Astrocyte (in vitro differentiated cells and primary cell): ENCODE measurements around the gene LRRC7. TPM values are rescaled to one million over a fixed set of nuclear protein-coding genes. Genes with fewer than 3 reads are reported as not detected.

Experiments
- DNase-seq: peaks from one replicate; pipeline ENCODE4 v3.0.0-alpha.2; 2010; ENCODE audit warnings: low read depth
- FAIRE-seq: peaks from 2 replicates; lab custom pipeline; 2011; peaks lifted over from hg19 to GRCh38; lab: Jason Lieb, UNC
- H2AFZ ChIP-seq: 2 replicates; pipeline ENCODE4 v1.6.0; 2012; ENCODE audit warnings: low read depth, low read length, inconsistent platforms
- H3K27ac ChIP-seq: 2 replicates; pipeline ENCODE4 v1.5.1; 2011; ENCODE audit warnings: low read depth, low read length, inconsistent platforms
- H3K27me3 ChIP-seq: 2 replicates; pipeline ENCODE4 v1.6.0; 2011; ENCODE audit warnings: low read length, inconsistent platforms; ENCODE audit not compliant: insufficient read depth
- H3K36me3 ChIP-seq: 2 replicates; pipeline ENCODE4 v1.5.1; 2011; ENCODE audit warnings: low read length, inconsistent platforms; ENCODE audit not compliant: insufficient read depth
- H3K4me1 ChIP-seq: 2 replicates; pipeline ENCODE4 v1.5.1; 2011; ENCODE audit warnings: low read length, inconsistent platforms; ENCODE audit not compliant: insufficient read depth
- H3K4me2 ChIP-seq: 2 replicates; pipeline ENCODE4 v1.6.0; 2012; ENCODE audit warnings: low read length, inconsistent platforms
- H3K4me3 ChIP-seq: 2 replicates; pipeline ENCODE4 v1.5.1; 2011; ENCODE audit warnings: low read depth, mild to moderate bottlenecking, low read length, inconsistent platforms; ENCODE audit not compliant: insufficient read depth
- H3K79me2 ChIP-seq: 2 replicates; pipeline ENCODE4 v1.6.0; 2012; ENCODE audit warnings: mild to moderate bottlenecking, low read length, inconsistent platforms; ENCODE audit not compliant: insufficient read depth
- H3K9ac ChIP-seq: 2 replicates; pipeline ENCODE4 v1.6.0; 2012; ENCODE audit warnings: mild to moderate bottlenecking, low read length, inconsistent platforms
- H3K9me3 ChIP-seq: 2 replicates; pipeline ENCODE4 v1.5.1; 2012; ENCODE audit warnings: low read depth, mild to moderate bottlenecking, low read length, inconsistent platforms; ENCODE audit not compliant: insufficient read depth
- H4K20me1 ChIP-seq: 2 replicates; pipeline ENCODE4 v1.6.0; 2012; ENCODE audit warnings: low read length, inconsistent platforms; ENCODE audit not compliant: insufficient read depth
- H3K27ac Mint-ChIP-seq: one replicate; pipeline ENCODE4 v1.8.0; 2021; ENCODE audit warnings: mild to moderate bottlenecking, mixed read lengths; ENCODE audit not compliant: unreplicated experiment
- H3K27me3 Mint-ChIP-seq: one replicate; pipeline ENCODE4 v1.8.0; 2021; ENCODE audit warnings: low read depth, mixed read lengths; ENCODE audit not compliant: unreplicated experiment
- H3K36me3 Mint-ChIP-seq: one replicate; pipeline ENCODE4 v1.8.0; 2021; ENCODE audit warnings: low read depth, mixed read lengths; ENCODE audit not compliant: unreplicated experiment
- H3K4me1 Mint-ChIP-seq: one replicate; pipeline ENCODE4 v1.8.0; 2021; ENCODE audit warnings: low read depth, mixed read lengths; ENCODE audit not compliant: unreplicated experiment
- H3K4me3 Mint-ChIP-seq: one replicate; pipeline ENCODE4 v1.8.0; 2021; ENCODE audit warnings: mild to moderate bottlenecking, moderate library complexity, mixed read lengths; ENCODE audit not compliant: unreplicated experiment
- H3K9me3 Mint-ChIP-seq: one replicate; pipeline ENCODE4 v1.8.0; 2021; ENCODE audit warnings: mild to moderate bottlenecking, mixed read lengths; ENCODE audit not compliant: unreplicated experiment
- EZH2 ChIP-seq: IDR thresholded peaks from 2 replicates; pipeline ENCODE4 v1.6.1; 2012; ENCODE audit warnings: mild to moderate bottlenecking, low read length, inconsistent platforms; ENCODE audit not compliant: insufficient read depth
- total RNA-seq: library from RNA; stranded (reverse); gene quantifications from 2 replicates; pipeline ENCODE4 v1.2.1, GENCODE V29; 2021
- TF ChIP-seq, protein P1 (sequence below): IDR thresholded peaks from 2 replicates; pipeline ENCODE4 v1.5.1; 2011; ENCODE audit warnings: low read depth, mild to moderate bottlenecking, inconsistent platforms, low read length, moderate library complexity; ENCODE audit not compliant: insufficient read depth

Gene LRRC7
- total RNA-seq, 1 donor from 2014 or later, result 0.27 TPM

DNA sequence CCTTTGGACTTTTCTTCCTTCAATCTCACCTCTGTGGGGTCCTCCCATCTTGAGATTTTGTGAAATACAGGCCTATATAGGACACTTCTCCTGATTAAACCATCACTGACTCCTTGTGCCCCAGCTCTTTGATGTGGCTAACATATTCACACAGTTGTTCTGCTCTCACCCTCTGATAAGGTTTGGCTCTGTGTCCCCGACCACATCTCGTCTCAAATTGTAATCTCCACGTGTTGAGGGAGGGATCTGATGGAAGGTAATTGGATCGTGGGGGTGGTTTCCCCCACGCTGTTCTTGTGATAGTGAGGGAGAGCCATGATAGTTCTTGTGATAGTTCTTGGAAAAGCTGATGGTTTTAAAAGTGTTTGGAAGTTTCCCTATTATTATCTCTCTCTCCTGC lies 19.7 kb downstream of the LRRC7 start:
- TF ChIP-seq EZH2, result no peak
- TF ChIP-seq, protein P1, sequence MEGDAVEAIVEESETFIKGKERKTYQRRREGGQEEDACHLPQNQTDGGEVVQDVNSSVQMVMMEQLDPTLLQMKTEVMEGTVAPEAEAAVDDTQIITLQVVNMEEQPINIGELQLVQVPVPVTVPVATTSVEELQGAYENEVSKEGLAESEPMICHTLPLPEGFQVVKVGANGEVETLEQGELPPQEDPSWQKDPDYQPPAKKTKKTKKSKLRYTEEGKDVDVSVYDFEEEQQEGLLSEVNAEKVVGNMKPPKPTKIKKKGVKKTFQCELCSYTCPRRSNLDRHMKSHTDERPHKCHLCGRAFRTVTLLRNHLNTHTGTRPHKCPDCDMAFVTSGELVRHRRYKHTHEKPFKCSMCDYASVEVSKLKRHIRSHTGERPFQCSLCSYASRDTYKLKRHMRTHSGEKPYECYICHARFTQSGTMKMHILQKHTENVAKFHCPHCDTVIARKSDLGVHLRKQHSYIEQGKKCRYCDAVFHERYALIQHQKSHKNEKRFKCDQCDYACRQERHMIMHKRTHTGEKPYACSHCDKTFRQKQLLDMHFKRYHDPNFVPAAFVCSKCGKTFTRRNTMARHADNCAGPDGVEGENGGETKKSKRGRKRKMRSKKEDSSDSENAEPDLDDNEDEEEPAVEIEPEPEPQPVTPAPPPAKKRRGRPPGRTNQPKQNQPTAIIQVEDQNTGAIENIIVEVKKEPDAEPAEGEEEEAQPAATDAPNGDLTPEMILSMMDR, result no peak
- Mint-ChIP-seq H3K36me3 (no peaks in the 10 kb centered on the region), H3K4me1 (no peaks in the 10 kb centered on the region), H3K9me3 (no peaks in the 10 kb centered on the region), H3K27ac (no peak overlapping the region), H3K4me3 (no peak overlapping the region), H3K27me3 (no peaks in the 10 kb centered on the region)
- H3K79me2 ChIP-seq, result no peaks in the 10 kb centered on the region
- H3K9ac ChIP-seq, result no peak overlapping the region
- DNase-seq (no peak), FAIRE-seq (no peak)
- no peak overlapping the region for H3K4me2 ChIP-seq
- H3K4me3 ChIP-seq, result no peak overlapping the region
- H3K27me3 ChIP-seq, result no peaks in the 10 kb centered on the region
- no peaks in the 10 kb centered on the region for H3K36me3 ChIP-seq
- no peaks in the 10 kb centered on the region for H3K4me1 ChIP-seq
- H4K20me1 ChIP-seq, result no peaks in the 10 kb centered on the region
- no peak overlapping the region for H2AFZ ChIP-seq
- H3K9me3 ChIP-seq, result no peaks in the 10 kb centered on the region
- H3K27ac ChIP-seq, result no peak overlapping the region

DNA sequence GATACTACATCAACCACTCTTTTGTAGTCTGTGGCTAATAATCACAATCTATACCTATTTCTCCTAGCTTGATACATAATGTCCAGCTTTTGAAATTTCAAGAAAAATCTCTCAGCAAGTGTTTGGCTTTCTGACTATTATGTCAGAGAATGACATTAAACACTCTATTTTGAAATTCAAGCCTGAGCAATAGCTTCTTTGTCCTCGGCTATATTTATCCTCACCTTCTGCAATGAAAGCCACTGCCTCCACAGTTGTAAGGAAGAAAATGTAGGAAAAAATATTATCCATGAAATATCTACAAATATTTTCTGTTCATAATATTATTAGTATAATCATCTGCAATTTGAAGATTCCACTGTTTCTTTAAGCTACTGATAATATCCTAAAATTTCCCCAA lies 22.1 kb downstream of the LRRC7 start:
- Mint-ChIP-seq H3K27me3 (no peaks in the 10 kb centered on the region), H3K9me3 (no peaks in the 10 kb centered on the region), H3K27ac (no peak overlapping the region), H3K4me3 (no peak overlapping the region), H3K4me1 (no peaks in the 10 kb centered on the region), H3K36me3 (no peaks in the 10 kb centered on the region)
- Histone ChIP-seq H4K20me1 (no peaks in the 10 kb centered on the region), H2AFZ (no peak overlapping the region), H3K36me3 (no peaks in the 10 kb centered on the region), H3K4me1 (no peaks in the 10 kb centered on the region), H3K9ac (no peak overlapping the region), H3K79me2 (no peaks in the 10 kb centered on the region), H3K9me3 (no peaks in the 10 kb centered on the region), H3K27me3 (no peaks in the 10 kb centered on the region), H3K4me2 (no peak overlapping the region), H3K27ac (no peak overlapping the region), H3K4me3 (no peak overlapping the region)
- no peak for DNase-seq
- TF ChIP-seq, protein P1, result no peak
- no peak for TF ChIP-seq EZH2
- no peak for FAIRE-seq

DNA sequence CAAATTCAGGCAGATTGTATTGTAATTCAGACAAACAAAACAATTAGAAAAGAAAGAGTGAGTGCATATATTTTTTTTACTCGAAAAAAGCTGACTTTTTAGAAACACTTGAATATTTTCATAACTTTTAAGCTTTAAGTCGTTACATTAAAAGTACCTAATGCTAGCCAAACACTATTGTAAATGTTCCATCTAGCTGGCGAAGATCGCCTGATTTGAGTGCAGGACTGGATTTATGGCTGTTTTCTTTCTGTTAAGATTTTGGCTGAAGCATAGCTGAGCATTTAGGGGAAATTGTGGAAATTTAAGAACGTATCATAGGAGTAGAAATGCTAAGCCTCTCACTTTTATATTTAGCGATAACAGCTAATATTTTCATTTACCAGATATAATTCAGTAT lies 24.6 kb downstream of the LRRC7 start:
- no peaks in the 10 kb centered on the region for H3K4me1 Mint-ChIP-seq
- H3K4me3 Mint-ChIP-seq, result no peak overlapping the region
- Histone ChIP-seq H3K36me3 (no peaks in the 10 kb centered on the region), H3K27me3 (no peaks in the 10 kb centered on the region), H3K4me1 (no peaks in the 10 kb centered on the region), H3K4me2 (no peak overlapping the region), H3K79me2 (no peaks in the 10 kb centered on the region), H2AFZ (no peak overlapping the region), H4K20me1 (no peaks in the 10 kb centered on the region), H3K9me3 (no peaks in the 10 kb centered on the region), H3K9ac (no peak overlapping the region), H3K4me3 (no peak overlapping the region), H3K27ac (no peak overlapping the region)
- no peak for FAIRE-seq
- no peaks in the 10 kb centered on the region for H3K36me3 Mint-ChIP-seq
- no peaks in the 10 kb centered on the region for H3K27me3 Mint-ChIP-seq
- no peak for TF ChIP-seq EZH2
- TF ChIP-seq, protein P1, result no peak
- DNase-seq, result no peak
- no peak overlapping the region for H3K27ac Mint-ChIP-seq
- no peaks in the 10 kb centered on the region for H3K9me3 Mint-ChIP-seq
